Esophagus squamous epithelium (tissue), 4 donors: ENCODE measurements around the gene CSTPP1.
"Not testable (repeated sequence)": the region's sequence is repeated elsewhere in the genome, so short reads cannot be mapped to it uniquely, and the experiment has no call there.

Experiments
- CTCF ChIP-seq, 6 experiments: fragments of 450-650 bp in 4 of 6; fragments of 200-600 bp in 2 of 6; sonication (generic) in 2 of 6; IDR thresholded peaks; one replicate each; pipeline ENCODE4 v1.5.1; 2016 to 2019; ENCODE audit warnings: antibody characterized with exemption in 6 of 6, mild to moderate bottlenecking in 4 of 6, moderate library complexity in 4 of 6
- POLR2A ChIP-seq, 4 donors: fragments of 450-650 bp; IDR thresholded peaks; one replicate each; pipeline ENCODE4 v1.6.1; 2017; ENCODE audit warnings: antibody characterized with exemption in 4 of 4, mild to moderate bottlenecking in 4 of 4, moderate library complexity in 3 of 4

- not testable (repeated sequence) for TF ChIP-seq POLR2A, CTCF (IDR thresholded peaks at IDR 0.05)
These were observed 254.6 kb downstream of the CSTPP1 start for GRCh38 chr11:47191137-47191536.
